Effector CD4-positive, alpha-beta T cell (primary cell): ENCODE results near the gene MAP7D1.

Experiments used
- DNase-seq: peaks from one replicate; pipeline ENCODE4 v3.0.0-alpha.2; 2020
- total RNA-seq: gene quantifications from one replicate; lab custom pipeline; 2026; lab: John Stamatoyannopoulos, UW

The MAP7D1 gene
- 199 reads per million, percentile 92 among the genes with 10 or more reads in this experiment for total RNA-seq

DNA sequence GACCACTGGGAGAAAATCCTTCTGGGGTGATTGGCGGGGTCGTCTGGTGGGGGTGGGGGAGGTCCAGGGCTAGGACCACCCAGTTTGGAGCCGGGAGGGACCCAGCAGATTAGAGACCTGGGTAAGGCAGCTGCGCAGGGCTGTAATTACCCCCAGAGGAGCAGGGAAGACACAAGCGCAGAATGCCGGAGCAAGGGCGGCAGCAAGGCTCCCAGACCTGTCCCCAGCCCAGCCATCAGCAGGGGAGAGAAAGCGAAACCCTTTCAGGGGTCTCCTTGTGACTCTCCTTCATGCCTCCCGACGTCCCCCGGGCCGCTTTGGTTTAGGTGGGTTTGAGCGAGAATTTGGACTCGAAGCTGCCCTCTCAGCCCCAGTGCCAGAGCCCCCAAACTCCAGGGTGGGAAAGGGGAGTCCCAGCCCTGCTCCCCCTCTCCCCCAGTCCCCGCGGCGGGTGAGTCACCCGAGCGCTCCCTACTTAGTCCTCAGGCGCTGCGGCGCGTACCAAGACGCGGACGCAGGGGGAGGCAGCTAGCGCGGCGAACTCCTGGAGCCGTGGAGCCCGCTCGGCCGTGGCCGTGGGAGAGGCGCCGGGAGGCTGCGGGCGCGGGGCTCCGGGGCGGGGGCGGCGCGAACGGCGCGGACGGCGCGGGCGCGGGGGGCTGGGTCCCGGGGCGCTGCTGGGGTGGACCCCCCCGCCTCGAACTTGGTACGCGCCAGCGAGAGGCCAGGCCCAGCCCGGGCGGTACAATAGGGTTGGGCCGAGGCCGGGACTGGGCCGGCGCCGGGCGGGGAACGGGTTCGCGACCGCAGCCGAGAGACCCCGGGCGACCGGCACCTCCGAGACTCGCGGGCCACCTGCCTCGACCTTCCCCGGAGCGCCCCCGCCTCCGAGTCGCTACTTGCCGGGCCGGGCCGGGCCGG is at the start of gene MAP7D1:
MAP7D1 (plus strand) TSS at position 753 of the 921 bp plus-strand sequence. CDS start 258 bp downstream, outside the sequence.
- peak; percentile 85 for DNase-seq

GRCh38 chr1:36106269-36106668 is 49.7 kb upstream of the MAP7D1 start:
- no peak for DNase-seq

- DNase-seq: no peak
Observed at GRCh38 chr1:36107394-36107793, 48.6 kb upstream of the MAP7D1 start.

GRCh38 chr1:36108314-36108713 is 47.6 kb upstream of the MAP7D1 start:
- no peak for DNase-seq

GRCh38 chr1:36109041-36109679 is 46.8 kb upstream of the MAP7D1 start:
- no peak for DNase-seq

GRCh38 chr1:36111151-36111550 is 44.8 kb upstream of the MAP7D1 start:
- no peak for DNase-seq

DNA sequence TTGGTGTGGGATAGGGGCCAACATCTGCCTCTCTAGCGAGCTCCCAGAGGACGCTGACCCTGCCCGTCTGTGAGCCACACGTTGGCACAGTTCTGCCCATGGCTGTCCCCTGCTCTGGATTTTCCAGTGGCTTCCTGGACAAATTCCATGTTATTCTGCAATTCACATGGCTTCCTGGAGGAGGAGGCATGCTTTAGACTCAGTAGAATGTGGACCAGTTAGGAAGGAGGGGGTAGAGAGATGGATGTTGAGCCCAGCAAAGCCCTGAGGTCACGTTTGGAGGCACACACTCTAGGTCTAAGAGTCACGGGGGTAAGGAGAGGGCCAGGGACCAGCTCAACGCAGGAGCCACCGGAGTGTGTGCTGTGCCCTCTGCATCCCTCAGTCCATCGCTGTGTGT is 43.1 kb upstream of the MAP7D1 start:
- no peak for DNase-seq

DNA sequence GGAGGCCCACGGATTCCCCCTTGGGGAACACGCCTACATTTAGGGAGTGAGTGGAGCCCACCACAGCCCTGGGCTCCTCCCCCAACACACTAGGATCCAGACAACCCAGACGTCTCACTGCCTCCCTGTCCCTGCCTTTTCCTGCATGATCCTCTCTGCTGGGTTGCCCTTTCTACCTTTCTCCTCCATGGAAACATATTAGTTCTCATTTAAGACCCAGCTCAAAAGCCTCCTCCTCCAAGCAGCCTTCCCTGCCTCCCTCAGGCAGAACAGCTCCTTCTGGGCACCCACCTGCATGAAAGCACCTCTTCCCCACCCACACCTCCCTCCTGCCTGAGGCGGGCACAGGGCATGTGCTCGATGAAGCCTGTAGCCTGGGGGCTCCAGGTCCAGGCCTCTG is 41.6 kb upstream of the MAP7D1 start:
- no peak for DNase-seq

DNA sequence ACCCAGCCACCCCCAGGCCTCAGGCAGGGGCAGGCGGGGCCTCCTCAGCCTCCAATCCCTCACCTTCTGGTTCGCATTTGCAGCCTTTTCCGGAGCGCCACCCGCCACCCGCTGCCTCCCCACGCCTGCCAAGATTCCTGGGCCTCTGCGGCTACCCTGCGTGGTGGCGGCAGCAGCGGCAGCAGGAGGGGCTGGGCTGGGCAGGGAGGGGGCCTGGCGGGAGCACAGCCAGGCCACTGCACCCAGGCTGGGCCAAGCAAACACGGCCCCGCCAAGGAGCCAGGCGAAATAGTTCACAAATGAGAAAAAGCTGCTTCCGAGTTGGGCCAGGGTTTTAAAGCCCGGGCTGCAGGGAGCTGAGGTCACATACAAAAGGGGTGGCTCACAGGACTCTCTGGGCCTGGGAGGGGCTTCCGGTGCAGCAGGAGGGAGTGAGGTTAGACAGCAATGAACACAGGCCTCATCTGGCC is 40.7 kb upstream of the MAP7D1 start:
- no peak for DNase-seq

DNA sequence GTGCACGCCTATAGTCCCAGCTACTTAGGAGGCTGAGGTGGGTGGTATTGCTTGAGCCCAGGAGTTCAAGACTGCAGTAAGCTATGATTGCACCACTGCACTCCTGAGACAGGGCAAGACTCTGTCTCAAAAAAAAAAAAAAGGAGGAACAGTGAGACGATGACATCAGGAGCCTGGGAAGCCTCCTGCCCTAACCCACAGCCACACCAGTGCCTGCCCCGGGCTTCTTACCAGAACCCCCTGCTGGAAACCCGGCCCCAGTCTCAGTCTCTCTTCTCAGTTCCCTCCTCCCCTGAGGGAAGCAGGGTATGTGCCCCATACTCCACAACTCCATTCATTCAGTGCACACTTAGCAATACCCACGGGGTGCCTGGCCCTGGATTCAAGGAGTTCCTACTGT is 40.0 kb upstream of the MAP7D1 start:
- no peak for DNase-seq

- no peak for DNase-seq
Observed at GRCh38 chr1:36116901-36117300, 39.1 kb upstream of the MAP7D1 start.

GRCh38 chr1:36118447-36119204 is 37.3 kb upstream of the MAP7D1 start:
- DNase-seq: no peak

DNA sequence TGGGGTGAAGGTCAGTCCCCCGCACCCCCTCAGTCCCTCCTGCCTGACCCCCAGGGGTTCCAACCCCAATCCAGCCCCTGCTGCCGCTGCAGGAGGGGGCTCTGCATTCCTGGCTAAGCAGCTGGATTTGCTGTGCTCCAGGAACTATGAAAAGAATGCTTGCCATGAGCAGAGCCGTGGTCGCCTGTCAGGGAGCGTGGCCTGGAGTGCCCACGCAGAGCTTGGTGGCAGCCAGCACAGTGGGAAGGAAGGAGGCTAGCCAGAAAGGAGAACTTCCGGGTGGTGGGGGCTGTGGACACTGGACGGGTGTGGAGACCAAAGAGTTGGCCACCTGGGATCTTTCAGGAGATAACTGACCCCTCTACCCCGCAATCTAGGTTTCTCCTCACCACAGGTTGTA is 36.5 kb upstream of the MAP7D1 start:
- DNase-seq: no peak

GRCh38 chr1:36122062-36123030 is 33.6 kb upstream of the MAP7D1 start:
- no peak for DNase-seq

DNA sequence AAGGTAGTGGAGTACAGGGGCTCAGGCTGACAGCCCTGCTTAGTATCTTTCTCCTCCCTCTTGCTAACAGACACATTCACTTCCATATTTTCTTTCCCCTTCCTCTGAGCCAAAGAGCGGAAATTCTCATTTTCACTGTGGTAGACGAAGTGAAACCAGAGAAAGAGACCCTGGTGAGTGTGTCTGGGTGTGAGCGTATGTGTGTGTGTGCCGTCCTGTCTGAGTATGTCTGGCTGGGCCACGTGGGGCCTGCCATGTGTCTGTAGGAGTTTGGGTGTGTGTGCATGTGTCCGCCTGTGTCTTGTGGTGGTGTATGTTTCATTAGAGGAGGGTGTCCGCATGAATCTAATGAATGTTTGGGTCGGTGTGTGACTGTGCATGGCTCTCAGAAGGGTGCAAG is 32.6 kb upstream of the MAP7D1 start:
- no peak for DNase-seq

- no peak for DNase-seq
Observed at GRCh38 chr1:36124404-36125128, 31.4 kb upstream of the MAP7D1 start.

- DNase-seq: no peak
Observed at GRCh38 chr1:36125129-36125991, 30.6 kb upstream of the MAP7D1 start, which contains the start of gene COL8A2. COL8A2 (minus strand) TSS chr1:36125222; CDS start chr1:36100242, 24,980 bp downstream.

- DNase-seq: no peak
Observed at GRCh38 chr1:36126005-36126716, 29.8 kb upstream of the MAP7D1 start.

DNA sequence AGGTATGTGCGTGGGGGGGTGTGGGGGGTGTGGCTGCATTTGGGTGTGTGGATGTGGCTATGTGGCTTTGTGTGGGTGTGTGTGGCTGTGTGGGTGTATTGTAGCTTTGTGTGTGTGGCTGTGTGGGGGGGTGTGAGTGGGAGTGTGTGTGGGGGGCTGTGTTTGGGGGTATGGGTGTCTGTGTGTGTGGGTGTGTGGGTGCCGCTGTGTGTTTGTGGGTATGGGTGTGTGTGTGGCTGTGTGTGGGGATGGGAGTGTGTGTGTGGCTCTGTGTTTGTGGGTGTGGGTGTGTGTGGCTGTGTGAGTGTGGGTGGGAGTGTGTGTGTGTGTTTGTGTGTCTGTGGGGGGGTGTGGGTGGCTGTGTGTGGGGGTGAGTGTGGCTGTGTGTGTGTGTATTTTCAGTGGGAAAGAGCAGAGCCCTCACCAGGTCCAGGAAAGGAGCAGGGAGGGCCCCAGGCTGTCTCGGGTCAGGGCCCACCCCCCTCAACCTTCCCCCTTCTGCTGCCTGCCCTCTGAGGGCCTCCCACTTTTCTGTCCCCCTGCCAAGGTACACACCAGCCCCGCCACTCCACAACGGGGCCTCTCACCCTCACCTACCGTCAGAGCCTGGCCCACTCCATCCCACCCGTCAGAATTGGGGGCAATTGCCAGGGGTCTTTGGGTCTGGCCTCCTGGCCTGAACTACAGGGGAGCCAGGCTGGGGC is 29.0 kb upstream of the MAP7D1 start:
- no peak for DNase-seq
